Naive B cell (primary cell): ENCODE results near the gene TRABD2A. TPM values are rescaled to one million over a fixed set of nuclear protein-coding genes. Genes with fewer than 3 reads are reported as not detected.
"Not testable (repeated sequence)": the region's sequence is repeated elsewhere in the genome, so short reads cannot be mapped to it uniquely, and the experiment has no call there.

Experiments used
- ATAC-seq, 2 donors: fragments of 150-1000 bp; cut with Tn5 transposase; 2 replicates each; pipeline ENCODE4 v1.10.0; 2021; ENCODE audit warnings: low read depth in 2 of 2, mild to moderate bottlenecking in 2 of 2, moderate library complexity in 2 of 2
- DNase-seq: peaks from one replicate; pipeline ENCODE4 v3.0.0; 2022
- H3K27ac Mint-ChIP-seq, 6 donors: one replicate each; pipeline ENCODE4 v1.8.0; 2020 to 2022; ENCODE audit warnings: mild to moderate bottlenecking in 6 of 6, mixed read lengths in 6 of 6, moderate library complexity in 5 of 6, inconsistent platforms in 2 of 6
- H3K27me3 Mint-ChIP-seq, 3 donors: one replicate each; pipeline ENCODE4 v1.8.0; 2021 to 2022; ENCODE audit warnings: mixed read lengths in 3 of 3, mild to moderate bottlenecking in 1 of 3
- H3K36me3 Mint-ChIP-seq, 2 donors: one replicate each; pipeline ENCODE4 v1.8.0; 2020 to 2022; ENCODE audit warnings: mixed read lengths in 2 of 2, inconsistent platforms in 1 of 2, mild to moderate bottlenecking in 1 of 2
- H3K4me1 Mint-ChIP-seq, 3 donors: one replicate each; pipeline ENCODE4 v1.8.0; 2020 to 2022; ENCODE audit warnings: mixed read lengths in 3 of 3, inconsistent platforms in 1 of 3, mild to moderate bottlenecking in 1 of 3, moderate library complexity in 1 of 3
- H3K4me3 Mint-ChIP-seq, 8 donors: one replicate each; pipeline ENCODE4 v1.8.0; 2020 to 2022; ENCODE audit warnings: mild to moderate bottlenecking in 8 of 8, mixed read lengths in 8 of 8, moderate library complexity in 8 of 8, inconsistent platforms in 2 of 8
- H3K9me3 Mint-ChIP-seq, 7 donors: one replicate each; pipeline ENCODE4 v1.8.0; 2020 to 2022; ENCODE audit warnings: mixed read lengths in 7 of 7, mild to moderate bottlenecking in 5 of 7, inconsistent platforms in 2 of 7, moderate library complexity in 1 of 7
- polyA plus RNA-seq, 6 donors: library from polyadenylated mRNA; unstranded; fragments of 300-500 nt; fragmentation: Illumina TruSeq; gene quantifications; one replicate each; pipeline ENCODE4 v1.2.3, GENCODE V29; 2021; ENCODE audit warnings: low read depth in 6 of 6

Gene TRABD2A
- polyA plus RNA-seq, 6 donors from 2014 or later = 6.5 to 12.3 (median 9.4) TPM

GRCh38 chr2:84882775-84883550 lies 2.1 kb upstream of the TRABD2A start:
- Mint-ChIP-seq H3K4me3 (peak overlapping the region in 7 of 8 donors; percentile 13 to 95 (median 89)), H3K4me1 (peaks cover 43 to 56% (median 53%) of the 10 kb centered on the region in 3 donors), H3K27ac (peak overlapping the region in 4 of 6 donors; percentile 57 to 98 (median 91)), H3K36me3 (no peaks in the 10 kb centered on the region), H3K27me3 (no peaks in the 10 kb centered on the region), H3K9me3 (no peaks in the 10 kb centered on the region)
- ATAC-seq (no peak), DNase-seq (no peak)

GRCh38 chr2:84882414-84882738 lies 1.5 kb upstream of the TRABD2A start:
- no peaks in the 10 kb centered on the region for H3K27me3 Mint-ChIP-seq
- H3K4me1 Mint-ChIP-seq = peaks cover 46 to 58% (median 54%) of the 10 kb centered on the region in 3 donors
- H3K27ac Mint-ChIP-seq = peak overlapping the region; percentile 84 to 98 (median 98)
- H3K9me3 Mint-ChIP-seq = no peaks in the 10 kb centered on the region
- ATAC-seq (no peak), DNase-seq (no peak)
- no peaks in the 10 kb centered on the region for H3K36me3 Mint-ChIP-seq
- peak overlapping the region; percentile 88 to 99 (median 95) for H3K4me3 Mint-ChIP-seq

DNA sequence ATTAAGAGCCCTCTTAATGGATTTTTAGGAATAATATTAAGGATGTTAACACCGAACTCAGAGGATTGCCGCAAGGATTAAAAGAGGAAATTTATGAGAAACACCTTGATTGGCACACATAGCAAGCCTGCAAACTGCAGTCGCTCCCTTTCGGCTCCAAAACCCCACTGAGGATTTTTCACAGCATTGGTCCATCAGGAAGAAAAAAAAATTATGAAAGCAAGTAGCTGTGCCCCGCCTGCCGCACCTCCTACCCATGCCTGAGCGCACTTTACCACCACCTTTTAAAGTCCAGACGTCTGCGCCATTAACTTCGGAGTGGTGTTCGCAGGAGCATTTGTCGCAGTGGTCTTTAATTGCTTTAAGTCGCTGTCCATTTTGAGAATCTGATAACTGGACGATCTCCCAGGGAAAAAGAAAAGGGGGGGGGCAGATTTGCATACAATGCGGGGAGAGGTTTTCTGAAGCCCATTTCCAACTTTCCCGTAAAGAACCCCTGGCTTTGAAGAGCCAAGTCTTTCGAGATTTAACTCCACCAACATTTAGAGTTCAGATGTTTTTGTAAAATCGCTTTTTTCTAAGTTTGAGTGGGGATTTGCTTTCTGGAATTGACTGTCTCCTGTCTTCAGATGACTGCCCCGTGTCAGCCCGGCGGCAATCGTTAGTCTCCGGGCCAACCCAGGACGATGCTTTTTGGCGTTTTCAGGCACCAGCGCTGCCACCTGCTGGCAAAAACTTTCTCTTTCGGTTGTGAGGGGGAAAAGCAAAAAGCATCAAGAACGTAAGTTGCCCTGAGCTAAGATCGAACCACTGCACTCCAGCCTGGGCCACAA lies 913 bp upstream of the TRABD2A start:
- DNase-seq (peak; percentile 84), ATAC-seq (peak; percentile 66 to 69)
- Mint-ChIP-seq H3K9me3 (no peaks in the 10 kb centered on the region), H3K4me3 (peak overlapping the region; percentile 88 to 99 (median 95)), H3K4me1 (peaks cover 42 to 58% (median 50%) of the 10 kb centered on the region in 3 donors), H3K27me3 (no peaks in the 10 kb centered on the region), H3K36me3 (no peaks in the 10 kb centered on the region), H3K27ac (peak overlapping the region; percentile 84 to 98 (median 98))

DNA sequence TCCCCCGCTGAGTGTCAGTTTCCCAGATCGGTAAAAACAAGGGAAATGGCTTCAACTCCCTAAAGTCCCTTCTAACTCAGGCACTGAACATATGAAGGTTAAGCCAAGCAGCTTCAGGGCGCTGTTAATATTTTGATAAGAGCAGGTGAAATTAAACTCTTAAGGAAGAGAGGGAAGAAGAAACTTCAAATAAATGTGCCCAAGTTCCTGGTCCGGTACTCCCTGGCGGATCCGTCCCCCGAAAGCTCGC lies 564 bp downstream of the TRABD2A start:
- ATAC-seq = no peak
- peaks cover 41 to 59% (median 45%) of the 10 kb centered on the region in 3 donors for H3K4me1 Mint-ChIP-seq

GRCh38 chr2:84879584-84880394 lies 1.1 kb downstream of the TRABD2A start:
- H3K4me1 Mint-ChIP-seq = peaks cover 44 to 63% (median 49%) of the 10 kb centered on the region in 3 donors
- no peaks in the 10 kb centered on the region for H3K9me3 Mint-ChIP-seq
- ATAC-seq = peak; percentile 72 to 77
- H3K4me3 Mint-ChIP-seq = peak overlapping the region; percentile 88 to 98 (median 93)
- no peaks in the 10 kb centered on the region for H3K27me3 Mint-ChIP-seq
- H3K36me3 Mint-ChIP-seq = peaks cover 0 to 7% of the 10 kb centered on the region in 2 donors
- peak; percentile 78 for DNase-seq
- H3K27ac Mint-ChIP-seq = peak overlapping the region; percentile 65 to 95 (median 86)

More for the DNA sequence above, 564 bp downstream of the TRABD2A start:
- H3K27me3 Mint-ChIP-seq = no peaks in the 10 kb centered on the region
- H3K4me3 Mint-ChIP-seq = peak overlapping the region; percentile 88 to 98 (median 93)
- peaks cover 0 to 2% of the 10 kb centered on the region in 2 donors for H3K36me3 Mint-ChIP-seq
- no peak for DNase-seq
- no peaks in the 10 kb centered on the region for H3K9me3 Mint-ChIP-seq
- H3K27ac Mint-ChIP-seq = peak overlapping the region; percentile 17 to 91 (median 80)

DNA sequence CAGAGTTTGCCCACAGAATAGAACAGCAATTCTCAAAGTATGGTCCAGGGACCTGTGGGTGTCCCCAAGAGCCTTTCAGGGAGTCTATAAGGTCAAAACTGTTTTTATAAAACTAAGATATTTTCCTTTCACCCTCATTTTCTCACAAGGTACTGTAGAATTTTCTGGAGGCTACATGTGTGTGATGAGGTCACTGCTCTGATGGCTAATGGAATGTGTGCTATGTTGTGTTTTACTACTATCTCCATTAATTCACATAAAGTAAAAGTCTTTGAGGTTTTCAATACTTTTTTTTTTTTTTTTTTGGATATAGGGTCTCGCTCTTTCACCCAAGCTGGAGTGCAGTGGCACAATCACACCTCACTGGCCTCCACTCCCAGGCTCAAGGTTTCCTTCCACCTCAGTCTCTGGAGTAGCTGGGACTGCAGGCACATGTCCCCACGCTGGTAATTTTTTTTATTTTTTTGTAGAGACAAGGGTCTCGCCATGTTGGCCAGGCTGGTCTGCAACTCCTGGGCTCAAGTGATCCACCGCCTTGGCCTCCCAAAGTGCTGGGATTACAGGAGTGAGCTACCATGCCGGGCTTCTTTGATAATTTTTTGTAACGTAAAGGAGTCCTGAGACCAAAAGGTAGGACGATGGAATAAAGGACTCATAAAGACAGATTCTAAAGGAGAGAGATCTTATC lies 1.8 kb downstream of the TRABD2A start:
- H3K4me3 Mint-ChIP-seq = peak overlapping the region; percentile 88 to 98 (median 93)
- no peaks in the 10 kb centered on the region for H3K9me3 Mint-ChIP-seq
- H3K4me1 Mint-ChIP-seq = peaks cover 44 to 63% (median 49%) of the 10 kb centered on the region in 3 donors
- DNase-seq (no peak), ATAC-seq (no peak)
- H3K27me3 Mint-ChIP-seq = no peaks in the 10 kb centered on the region
- H3K36me3 Mint-ChIP-seq = peaks cover 0 to 7% of the 10 kb centered on the region in 2 donors
- peak overlapping the region; percentile 10 to 95 (median 86) for H3K27ac Mint-ChIP-seq

- H3K4me3 Mint-ChIP-seq = peak overlapping the region in 2 of 8 donors; percentile 29 to 53
Measured at GRCh38 chr2:84878459-84878858, 2.4 kb downstream of the TRABD2A start.

DNA sequence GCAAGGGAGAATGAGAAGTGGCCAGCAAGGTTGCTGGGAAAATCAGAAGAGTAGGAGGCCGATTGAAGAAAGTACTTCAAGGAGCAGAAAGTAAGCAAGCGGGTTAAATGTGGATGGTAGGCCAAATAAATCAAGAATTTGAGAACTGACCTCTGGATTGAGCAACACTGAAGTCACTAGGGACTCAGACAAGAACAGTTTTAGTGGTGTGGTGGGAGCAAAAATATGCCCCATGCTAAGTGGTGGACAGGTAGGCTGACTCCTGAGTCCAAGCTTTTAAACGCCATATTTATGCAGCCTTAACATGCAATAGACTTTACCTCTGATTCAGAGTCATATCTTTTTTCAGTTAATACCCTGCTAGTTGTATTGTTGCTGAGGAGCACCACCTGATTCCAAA lies 4.5 kb downstream of the TRABD2A start:
- Mint-ChIP-seq H3K4me3 (no peak overlapping the region), H3K4me1 (peaks cover 33 to 47% (median 36%) of the 10 kb centered on the region in 3 donors), H3K27me3 (no peaks in the 10 kb centered on the region), H3K36me3 (peaks cover 0 to 7% of the 10 kb centered on the region in 2 donors), H3K27ac (no peak overlapping the region), H3K9me3 (no peaks in the 10 kb centered on the region)
- DNase-seq = no peak
- no peak for ATAC-seq

More at GRCh38 chr2:84878459-84878858, 2.4 kb downstream of the TRABD2A start:
- no peaks in the 10 kb centered on the region for H3K9me3 Mint-ChIP-seq
- peaks cover 0 to 7% of the 10 kb centered on the region in 2 donors for H3K36me3 Mint-ChIP-seq
- no peak for ATAC-seq
- H3K27ac Mint-ChIP-seq = peak overlapping the region in 2 of 6 donors; percentile 31 to 52
- H3K27me3 Mint-ChIP-seq = no peaks in the 10 kb centered on the region
- peaks cover 43 to 63% (median 47%) of the 10 kb centered on the region in 3 donors for H3K4me1 Mint-ChIP-seq
- DNase-seq = no peak

DNA sequence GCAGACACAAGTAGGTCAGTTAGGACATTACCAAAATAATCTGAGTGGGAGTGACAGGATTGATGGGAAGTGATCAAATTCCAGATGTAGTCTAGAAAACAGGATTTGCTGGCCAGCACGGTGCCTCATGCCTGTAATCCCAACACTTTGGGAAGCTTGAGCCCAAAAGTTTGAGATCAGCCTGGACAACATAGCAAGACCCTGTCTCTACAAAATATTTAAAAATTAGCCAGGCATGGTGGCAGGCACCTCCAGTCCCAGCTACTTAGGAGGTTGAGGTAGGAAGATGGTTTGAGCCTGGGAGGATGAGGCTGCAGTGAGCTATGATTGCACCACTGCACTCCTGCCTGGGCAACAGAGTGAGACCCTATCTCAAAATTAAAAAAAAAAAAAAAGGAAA lies 5.3 kb downstream of the TRABD2A start:
- not testable (repeated sequence) for H3K27me3 Mint-ChIP-seq, H3K4me3 Mint-ChIP-seq, H3K9me3 Mint-ChIP-seq, DNase-seq, H3K36me3 Mint-ChIP-seq, ATAC-seq
- peaks cover 28 to 41% (median 34%) of the 10 kb centered on the region in 3 donors for H3K4me1 Mint-ChIP-seq
- H3K27ac Mint-ChIP-seq = peak overlapping the region in 3 of 6 donors; percentile 29 to 34 (median 30)

DNA sequence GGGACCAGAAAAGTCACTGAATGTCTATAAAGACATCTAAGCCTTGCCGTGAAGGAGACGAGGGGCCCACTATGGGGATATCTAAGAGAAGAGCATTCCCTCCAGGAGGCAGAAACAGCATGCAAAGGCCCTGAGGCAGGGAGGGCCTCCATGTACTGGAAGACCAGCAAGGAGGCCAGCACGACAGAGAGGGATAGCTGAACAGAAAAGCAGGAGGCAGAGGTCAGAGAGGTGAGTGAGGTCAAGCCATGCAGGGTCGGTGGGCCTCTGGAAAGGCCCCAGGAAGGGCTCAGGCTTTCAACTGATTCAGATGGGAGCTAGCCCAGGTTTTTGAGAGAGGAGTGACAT lies 5.7 kb downstream of the TRABD2A start:
- Mint-ChIP-seq H3K36me3 (peaks cover 0 to 7% of the 10 kb centered on the region in 2 donors), H3K9me3 (no peaks in the 10 kb centered on the region), H3K27ac (peak overlapping the region in 3 of 6 donors; percentile 30 to 72 (median 34)), H3K27me3 (no peaks in the 10 kb centered on the region), H3K4me3 (no peak overlapping the region), H3K4me1 (peaks cover 26 to 41% (median 35%) of the 10 kb centered on the region in 3 donors)
- ATAC-seq (no peak), DNase-seq (no peak)

DNA sequence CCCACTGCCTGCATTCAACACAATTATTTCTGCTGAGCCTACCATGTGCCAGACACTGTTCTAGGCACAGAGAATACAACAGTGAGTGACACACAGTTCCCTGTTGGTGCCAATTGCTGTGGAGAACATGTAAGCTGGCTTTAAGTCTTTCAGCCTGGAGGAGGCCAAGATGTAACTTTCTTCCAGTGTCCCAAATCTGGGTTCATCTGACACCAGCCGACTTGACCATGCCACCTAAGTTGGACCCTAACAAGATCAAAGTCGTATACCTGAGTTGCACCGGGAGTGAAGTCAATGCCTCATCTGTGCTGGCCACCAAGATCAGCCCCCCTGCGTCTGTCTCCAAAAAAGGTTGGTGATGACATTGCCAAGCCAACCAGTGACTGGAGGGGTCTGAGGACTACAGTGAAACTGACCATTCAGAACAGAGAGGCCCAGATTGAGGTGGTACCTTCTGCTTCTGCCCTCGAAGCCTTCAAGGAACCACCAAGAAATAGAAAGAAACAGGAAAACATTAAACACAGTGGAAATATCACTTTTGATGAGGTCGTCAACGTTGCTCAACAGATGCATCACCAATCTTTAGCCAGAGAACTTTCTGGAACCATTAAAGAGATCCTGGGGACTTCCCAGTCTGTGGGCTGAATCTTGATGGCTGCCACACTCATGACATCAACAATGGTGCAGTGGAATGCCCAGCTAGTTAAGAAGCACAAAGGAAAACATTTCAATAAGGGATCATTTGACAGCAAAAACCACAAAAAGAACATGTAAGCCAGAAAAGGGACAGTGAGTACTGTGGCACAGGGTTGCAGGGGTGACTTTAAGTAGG lies 6.3 kb downstream of the TRABD2A start:
- ATAC-seq (no peak), DNase-seq (no peak)
- H3K27me3 Mint-ChIP-seq = no peaks in the 10 kb centered on the region
- peak overlapping the region in 3 of 6 donors; percentile 2 to 72 (median 27) for H3K27ac Mint-ChIP-seq
- H3K36me3 Mint-ChIP-seq = peaks cover 0 to 7% of the 10 kb centered on the region in 2 donors
- H3K4me1 Mint-ChIP-seq = peaks cover 21 to 38% (median 31%) of the 10 kb centered on the region in 3 donors
- H3K4me3 Mint-ChIP-seq = no peak overlapping the region
- no peaks in the 10 kb centered on the region for H3K9me3 Mint-ChIP-seq

- Mint-ChIP-seq H3K36me3 (peaks cover 0 to 7% of the 10 kb centered on the region in 2 donors), H3K9me3 (no peaks in the 10 kb centered on the region), H3K27me3 (no peaks in the 10 kb centered on the region), H3K4me1 (peaks cover 16 to 32% (median 18%) of the 10 kb centered on the region in 3 donors), H3K27ac (no peak overlapping the region), H3K4me3 (no peak overlapping the region)
- ATAC-seq = no peak
- DNase-seq = no peak
Measured at GRCh38 chr2:84873350-84873749, 7.5 kb downstream of the TRABD2A start.
